HL-60 (cell line): ENCODE data around the gene AOPEP.

Experiments used
- POLR2AphosphoS5 ChIP-seq: IDR thresholded peaks from 2 replicates; pipeline ENCODE4 v1.6.1; 2012; ENCODE audit warnings: low read depth
- TF ChIP-seq, protein P1 (sequence below): IDR thresholded peaks from one replicate; pipeline ENCODE4 v1.5.1; 2011; ENCODE audit warnings: low read length, control low read depth, inconsistent platforms; ENCODE audit not compliant: insufficient read depth
- TF ChIP-seq, protein P2 (sequence below): IDR thresholded peaks from 2 replicates; pipeline ENCODE4 v1.6.1; 2012; ENCODE audit warnings: low read depth; ENCODE audit not compliant: insufficient replicate concordance

DNA sequence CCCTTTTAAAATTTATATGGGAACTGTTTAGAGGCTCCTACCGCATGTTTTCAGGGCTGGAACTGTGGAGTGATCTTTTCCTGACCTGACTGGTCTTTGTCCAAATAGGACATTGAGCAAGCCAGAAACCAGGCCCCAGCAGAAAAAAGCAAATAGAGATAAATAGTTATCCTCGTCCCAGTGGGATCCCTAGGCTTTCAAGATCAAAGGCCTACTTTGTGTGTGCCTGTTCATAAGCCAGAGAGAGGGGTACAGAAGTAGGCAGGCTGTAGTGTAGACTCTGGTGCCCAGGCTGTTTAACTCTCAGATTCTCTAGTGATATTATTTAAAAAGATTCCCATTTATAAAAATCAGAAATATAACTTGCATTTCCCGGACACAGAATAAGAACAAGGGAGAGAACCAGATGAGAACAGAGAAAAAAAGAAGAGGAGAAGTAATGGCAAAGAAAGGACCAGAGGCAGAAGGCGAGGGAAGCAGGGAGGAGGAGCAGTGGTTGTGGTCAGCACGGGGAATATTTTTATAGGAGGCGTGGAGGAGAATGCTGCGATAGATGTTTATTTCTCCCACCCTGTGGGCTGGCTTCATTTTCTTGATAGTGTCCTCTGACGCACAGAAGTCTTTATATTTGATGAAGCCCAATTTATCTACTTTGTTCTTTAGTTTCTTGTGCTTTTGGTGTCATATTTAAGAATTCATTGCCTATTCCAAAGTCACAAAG is 101.2 kb downstream of the AOPEP start:
- TF ChIP-seq, protein P1, sequence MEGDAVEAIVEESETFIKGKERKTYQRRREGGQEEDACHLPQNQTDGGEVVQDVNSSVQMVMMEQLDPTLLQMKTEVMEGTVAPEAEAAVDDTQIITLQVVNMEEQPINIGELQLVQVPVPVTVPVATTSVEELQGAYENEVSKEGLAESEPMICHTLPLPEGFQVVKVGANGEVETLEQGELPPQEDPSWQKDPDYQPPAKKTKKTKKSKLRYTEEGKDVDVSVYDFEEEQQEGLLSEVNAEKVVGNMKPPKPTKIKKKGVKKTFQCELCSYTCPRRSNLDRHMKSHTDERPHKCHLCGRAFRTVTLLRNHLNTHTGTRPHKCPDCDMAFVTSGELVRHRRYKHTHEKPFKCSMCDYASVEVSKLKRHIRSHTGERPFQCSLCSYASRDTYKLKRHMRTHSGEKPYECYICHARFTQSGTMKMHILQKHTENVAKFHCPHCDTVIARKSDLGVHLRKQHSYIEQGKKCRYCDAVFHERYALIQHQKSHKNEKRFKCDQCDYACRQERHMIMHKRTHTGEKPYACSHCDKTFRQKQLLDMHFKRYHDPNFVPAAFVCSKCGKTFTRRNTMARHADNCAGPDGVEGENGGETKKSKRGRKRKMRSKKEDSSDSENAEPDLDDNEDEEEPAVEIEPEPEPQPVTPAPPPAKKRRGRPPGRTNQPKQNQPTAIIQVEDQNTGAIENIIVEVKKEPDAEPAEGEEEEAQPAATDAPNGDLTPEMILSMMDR: no peak
- TF ChIP-seq, protein P2, sequence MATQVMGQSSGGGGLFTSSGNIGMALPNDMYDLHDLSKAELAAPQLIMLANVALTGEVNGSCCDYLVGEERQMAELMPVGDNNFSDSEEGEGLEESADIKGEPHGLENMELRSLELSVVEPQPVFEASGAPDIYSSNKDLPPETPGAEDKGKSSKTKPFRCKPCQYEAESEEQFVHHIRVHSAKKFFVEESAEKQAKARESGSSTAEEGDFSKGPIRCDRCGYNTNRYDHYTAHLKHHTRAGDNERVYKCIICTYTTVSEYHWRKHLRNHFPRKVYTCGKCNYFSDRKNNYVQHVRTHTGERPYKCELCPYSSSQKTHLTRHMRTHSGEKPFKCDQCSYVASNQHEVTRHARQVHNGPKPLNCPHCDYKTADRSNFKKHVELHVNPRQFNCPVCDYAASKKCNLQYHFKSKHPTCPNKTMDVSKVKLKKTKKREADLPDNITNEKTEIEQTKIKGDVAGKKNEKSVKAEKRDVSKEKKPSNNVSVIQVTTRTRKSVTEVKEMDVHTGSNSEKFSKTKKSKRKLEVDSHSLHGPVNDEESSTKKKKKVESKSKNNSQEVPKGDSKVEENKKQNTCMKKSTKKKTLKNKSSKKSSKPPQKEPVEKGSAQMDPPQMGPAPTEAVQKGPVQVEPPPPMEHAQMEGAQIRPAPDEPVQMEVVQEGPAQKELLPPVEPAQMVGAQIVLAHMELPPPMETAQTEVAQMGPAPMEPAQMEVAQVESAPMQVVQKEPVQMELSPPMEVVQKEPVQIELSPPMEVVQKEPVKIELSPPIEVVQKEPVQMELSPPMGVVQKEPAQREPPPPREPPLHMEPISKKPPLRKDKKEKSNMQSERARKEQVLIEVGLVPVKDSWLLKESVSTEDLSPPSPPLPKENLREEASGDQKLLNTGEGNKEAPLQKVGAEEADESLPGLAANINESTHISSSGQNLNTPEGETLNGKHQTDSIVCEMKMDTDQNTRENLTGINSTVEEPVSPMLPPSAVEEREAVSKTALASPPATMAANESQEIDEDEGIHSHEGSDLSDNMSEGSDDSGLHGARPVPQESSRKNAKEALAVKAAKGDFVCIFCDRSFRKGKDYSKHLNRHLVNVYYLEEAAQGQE: no peak
- TF ChIP-seq POLR2AphosphoS5: no peak
